Liver (tissue), 9 donors: ENCODE data around the gene PREP. TPM values are rescaled to one million over a fixed set of nuclear protein-coding genes. Genes with fewer than 3 reads are reported as not detected.

Experiments used
- DNase-seq: peaks from one replicate; pipeline ENCODE4 v3.0.0-alpha.2; 2017; ENCODE audit warnings: low spot score
- H3K27ac ChIP-seq, 2 donors: one replicate each; pipeline ENCODE4 v1.7.0; 2013; ENCODE audit warnings: inconsistent platforms in 2 of 2, low read length in 2 of 2, control low read depth in 1 of 2, low read depth in 1 of 2, mild to moderate bottlenecking in 1 of 2
- H3K27me3 ChIP-seq, 4 donors: one replicate each; pipeline versions ENCODE4 v1.6.1 to v1.7.0; 2013; ENCODE audit warnings: low read length in 3 of 4, inconsistent platforms in 1 of 4, mild to moderate bottlenecking in 1 of 4, moderate library complexity in 1 of 4; ENCODE audit not compliant: control insufficient read depth in 4 of 4, insufficient read depth in 4 of 4
- H3K36me3 ChIP-seq, 4 donors: one replicate each; pipeline versions ENCODE4 v1.6.1 to v1.7.0; 2013; ENCODE audit warnings: low read length in 3 of 4, mild to moderate bottlenecking in 3 of 4, low read depth in 1 of 4, moderate library complexity in 1 of 4; ENCODE audit not compliant: control insufficient read depth in 4 of 4, insufficient read depth in 3 of 4
- H3K4me1 ChIP-seq, 4 donors: one replicate each; pipeline versions ENCODE4 v1.6.1 to v1.7.0; 2013; ENCODE audit warnings: low read length in 3 of 4, mild to moderate bottlenecking in 3 of 4, moderate library complexity in 1 of 4; ENCODE audit not compliant: control insufficient read depth in 4 of 4, insufficient read depth in 4 of 4
- H3K4me3 ChIP-seq, 3 donors: one replicate each; pipeline versions ENCODE4 v1.6.1 to v1.7.0; 2013; ENCODE audit warnings: low read length in 3 of 3, control low read depth in 1 of 3, low read depth in 1 of 3, mild to moderate bottlenecking in 1 of 3
- H3K9ac ChIP-seq, 2 donors: one replicate each; pipeline ENCODE4 v1.7.0; 2013; ENCODE audit warnings: low read length in 2 of 2, mild to moderate bottlenecking in 2 of 2, moderate library complexity in 2 of 2, control low read depth in 1 of 2, low read depth in 1 of 2
- H3K9me3 ChIP-seq, 4 donors: one replicate each; pipeline versions ENCODE4 v1.6.1 to v1.7.0; 2013; ENCODE audit warnings: low read length in 3 of 4; ENCODE audit not compliant: control insufficient read depth in 4 of 4
- CTCF ChIP-seq: fragments of 150-350 bp; IDR thresholded peaks from 2 replicates; pipeline ENCODE4 v1.5.1; 2017; ENCODE audit warnings: improper control_type of control experiment, low read depth, low read length; ENCODE audit not compliant: missing input control
- EGR1 ChIP-seq, 2 donors: IDR thresholded peaks; 2 replicates each; pipeline ENCODE4 v1.6.1; 2016 to 2018; ENCODE audit warnings: antibody characterized with exemption in 2 of 2, low read depth in 2 of 2
- FOXA1 ChIP-seq: IDR thresholded peaks from 2 replicates; pipeline ENCODE4 v1.6.1; 2016; ENCODE audit warnings: antibody characterized with exemption
- GABPA ChIP-seq, 2 donors: IDR thresholded peaks in 1 of 2; conservative IDR thresholded peaks in 1 of 2; 2 replicates each; pipeline ENCODE4 v1.6.1; 2016; ENCODE audit warnings: antibody characterized with exemption in 2 of 2, mild to moderate bottlenecking in 1 of 2, moderate library complexity in 1 of 2
- HNF4A ChIP-seq, 2 donors: conservative IDR thresholded peaks; 2 replicates each; pipeline ENCODE4 v1.6.1; 2016; ENCODE audit warnings: antibody characterized with exemption in 2 of 2, mild to moderate bottlenecking in 2 of 2
- HNF4G ChIP-seq: IDR thresholded peaks from 2 replicates; pipeline ENCODE4 v1.6.1; 2016; ENCODE audit warnings: antibody characterized with exemption
- JUND ChIP-seq, 2 donors: IDR thresholded peaks; 2 replicates each; pipeline ENCODE4 v1.6.1; 2016; ENCODE audit warnings: antibody characterized with exemption in 2 of 2
- MAX ChIP-seq: IDR thresholded peaks from 2 replicates; pipeline ENCODE4 v1.6.1; 2016; ENCODE audit warnings: antibody characterized with exemption
- RAD21 ChIP-seq, 2 donors: IDR thresholded peaks; 2 replicates each; pipeline ENCODE4 v1.6.1; 2016; ENCODE audit warnings: antibody characterized with exemption in 2 of 2, mild to moderate bottlenecking in 2 of 2
- REST ChIP-seq: IDR thresholded peaks from 2 replicates; pipeline ENCODE4 v1.6.1; 2016; ENCODE audit warnings: antibody characterized with exemption, mild to moderate bottlenecking
- RXRA ChIP-seq, 2 donors: IDR thresholded peaks; 2 replicates each; pipeline ENCODE4 v1.6.1; 2017 to 2018; ENCODE audit warnings: antibody characterized with exemption in 2 of 2, mild to moderate bottlenecking in 1 of 2
- SP1 ChIP-seq: IDR thresholded peaks from 2 replicates; pipeline ENCODE4 v1.6.1; 2018; ENCODE audit warnings: antibody characterized with exemption, mild to moderate bottlenecking
- YY1 ChIP-seq: IDR thresholded peaks from 2 replicates; pipeline ENCODE4 v1.6.1; 2016; ENCODE audit warnings: antibody characterized with exemption, mild to moderate bottlenecking
- WGBS: extraction: QIAGEN DNeasy Blood & Tissue Kit; methylation state at CpG from one replicate; pipeline ENCODE4 v1.1.7; 2013; 5-methylcytosine and 5-hydroxymethylcytosine counted together
- polyA plus RNA-seq, 2 donors: library from polyadenylated mRNA; stranded (reverse) in 1 of 2; unstranded in 1 of 2; fragments of 200-250 nt in 1 of 2; fragments of >200 nt in 1 of 2; fragmentation: Nextera tagmentation in 1 of 2; extraction: Ambion mirVana in 1 of 2; gene quantifications; one replicate each; pipeline versions ENCODE4 v1.2.1 to v1.2.3, GENCODE V29; 2013 to 2015
- total RNA-seq, 2 donors: library from RNA; depleted of rRNA; stranded (reverse); fragments of >200 nt; gene quantifications; one replicate each; pipeline ENCODE4 v1.2.3, GENCODE V29; 2014
- donor health status: healthy.
- donor health status: healthy.
- donor health status: healthy.
- donor health status: healthy.
- donor health status: healthy.

Gene PREP
- total and polyA plus RNA-seq, 4 donors: 7.3 to 17.7 (median 13.0) TPM

GRCh38 chr6:105321728-105322127, 81.2 kb downstream of the PREP start:
- no peak for DNase-seq
- H3K27ac ChIP-seq: no peak overlapping the region
- no peak overlapping the region for H3K9ac ChIP-seq
- no peak for TF ChIP-seq YY1
- TF ChIP-seq CTCF: no peak
- no peak for TF ChIP-seq SP1
- no peak for TF ChIP-seq RAD21 (IDR thresholded peaks at IDR 0.05)
- TF ChIP-seq JUND (IDR thresholded peaks at IDR 0.05): no peak
- no peak for TF ChIP-seq HNF4G
- TF ChIP-seq RXRA (IDR thresholded peaks at IDR 0.05): no peak
- TF ChIP-seq REST: no peak
- TF ChIP-seq HNF4A (conservative IDR thresholded peaks at IDR 0.05): no peak
- peaks cover 6 to 13% (median 8%) of the 10 kb centered on the region in 4 donors for H3K36me3 ChIP-seq
- H3K4me1 ChIP-seq: peaks cover 0 to 4% (median 3%) of the 10 kb centered on the region in 4 donors
- 94% methylated on average over 2 of the region's 2 CpGs for WGBS
- H3K4me3 ChIP-seq: no peak overlapping the region
- H3K27me3 ChIP-seq: no peaks in the 10 kb centered on the region
- no peaks in the 10 kb centered on the region for H3K9me3 ChIP-seq

- Histone ChIP-seq H3K36me3 (peaks cover 6 to 13% (median 8%) of the 10 kb centered on the region in 4 donors), H3K9ac (no peak overlapping the region), H3K4me3 (no peak overlapping the region), H3K9me3 (no peaks in the 10 kb centered on the region), H3K4me1 (peaks cover 0 to 1% (median under 1%) of the 10 kb centered on the region in 4 donors), H3K27me3 (no peaks in the 10 kb centered on the region), H3K27ac (no peak overlapping the region)
- no peak for DNase-seq
- TF ChIP-seq MAX: no peak
- no peak for TF ChIP-seq GABPA (IDR thresholded peaks at IDR 0.05 in 1 of 2, conservative IDR thresholded peaks at IDR 0.05 in 1 of 2)
- no peak for TF ChIP-seq HNF4G
- TF ChIP-seq RAD21 (IDR thresholded peaks at IDR 0.05): no peak
- no peak for TF ChIP-seq HNF4A (conservative IDR thresholded peaks at IDR 0.05)
- no peak for TF ChIP-seq FOXA1
- WGBS: 82% methylated on average over 6 of the region's 6 CpGs
Measured at GRCh38 chr6:105321207-105321606, 81.7 kb downstream of the PREP start.

GRCh38 chr6:105320765-105321164, 82.1 kb downstream of the PREP start:
- no peak for DNase-seq
- TF ChIP-seq EGR1 (IDR thresholded peaks at IDR 0.05; ENCODE audit: low read depth in 2 of 2) (no peak), SP1 (no peak), HNF4G (no peak)
- no peaks in the 10 kb centered on the region for H3K27me3 ChIP-seq
- peaks cover 6 to 13% (median 8%) of the 10 kb centered on the region in 4 donors for H3K36me3 ChIP-seq
- H3K27ac ChIP-seq: no peak overlapping the region
- 93% methylated on average over 3 of the region's 3 CpGs for WGBS
- H3K4me1 ChIP-seq: no peaks in the 10 kb centered on the region
- H3K4me3 ChIP-seq: no peak overlapping the region
- H3K9ac ChIP-seq: no peak overlapping the region
- H3K9me3 ChIP-seq: no peaks in the 10 kb centered on the region
